PFSK-1 (cell line): ENCODE measurements around the gene ELL.

ENCODE experiments used
- FOXP2 ChIP-seq: optimal IDR thresholded peaks from 2 replicates; pipeline ENCODE3; 2011; ENCODE audit warnings: borderline replicate concordance, control low read depth, inconsistent platforms; ENCODE audit not compliant: insufficient read depth; ENCODE audit errors: extremely low read length, extremely low read depth
- POLR2AphosphoS5 ChIP-seq: IDR thresholded peaks from 2 replicates; pipeline ENCODE4 v1.6.1; 2012; ENCODE audit warnings: low read depth, mild to moderate bottlenecking, control low read depth, low read length, moderate library complexity
- SIN3A ChIP-seq: IDR thresholded peaks from 2 replicates; pipeline ENCODE4 v1.6.1; 2012; ENCODE audit warnings: mild to moderate bottlenecking, low read length, moderate library complexity, borderline replicate concordance; ENCODE audit not compliant: insufficient read depth
- TAF1 ChIP-seq: IDR thresholded peaks from 2 replicates; pipeline ENCODE4 v1.6.1; 2012; ENCODE audit warnings: low read length, control low read depth, borderline replicate concordance; ENCODE audit not compliant: insufficient read depth
- TF ChIP-seq, protein P1 (sequence below), 2 experiments: IDR thresholded peaks; 2 replicates each; pipeline versions ENCODE4 v1.6.1 to v1.8.0; 2011 to 2012; ENCODE audit warnings: low read depth in 2 of 2, low read length in 2 of 2, control low read depth in 1 of 2, inconsistent platforms in 1 of 2, mild to moderate bottlenecking in 1 of 2, moderate library complexity in 1 of 2; ENCODE audit not compliant: insufficient read depth in 1 of 2

Gene ELL

DNA sequence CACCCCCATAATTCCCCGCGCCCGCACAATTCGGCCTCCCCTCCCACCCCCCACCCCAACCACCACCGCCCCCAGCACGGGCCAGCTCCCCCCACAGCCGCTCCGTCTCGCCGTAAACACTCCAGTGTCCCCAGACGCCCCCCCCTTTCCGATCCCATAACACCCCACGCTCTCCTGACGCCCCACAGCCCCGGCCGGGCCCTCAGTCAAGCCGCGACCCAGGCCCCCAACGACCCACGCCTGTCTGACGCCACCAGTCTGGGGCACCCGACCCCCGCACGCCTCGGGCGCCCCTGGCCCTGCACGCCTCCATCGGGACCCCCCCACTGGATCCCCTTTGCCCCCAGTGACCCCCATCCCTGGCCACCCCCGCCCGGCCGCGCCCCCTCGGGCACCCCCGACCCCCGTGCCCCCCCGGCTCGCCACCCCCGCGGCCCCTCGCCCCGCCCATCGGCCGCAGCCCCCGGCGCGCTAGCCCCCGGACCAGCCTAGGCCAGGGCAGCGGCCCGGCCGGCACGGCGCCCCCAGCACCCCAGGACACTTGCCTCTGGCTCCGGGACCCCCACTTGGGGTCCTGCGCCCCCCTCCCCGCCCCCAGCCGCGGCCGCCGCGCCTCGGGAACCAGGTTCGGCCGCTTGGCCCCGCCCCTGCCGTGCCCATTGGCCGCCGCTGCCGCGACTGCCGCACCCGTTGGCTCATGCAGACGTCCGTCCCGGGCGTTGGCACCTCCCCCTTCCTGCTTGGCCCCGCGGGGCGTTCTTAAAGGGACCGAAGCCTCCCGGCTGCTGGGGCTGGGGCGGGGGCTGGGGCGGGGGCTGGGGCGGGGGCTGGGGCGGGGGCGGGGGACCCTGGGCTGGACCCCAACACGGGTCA, 21.3 kb upstream of the ELL start, which contains the start of gene FKBP8:
Gene FKBP8, minus strand, starts transcription at position 633 of the 873 bp plus-strand sequence. CDS start 1,603 bp downstream, outside the sequence.
- TF ChIP-seq POLR2AphosphoS5 (no peak), TAF1 (no peak), FOXP2 (peak; percentile 71), SIN3A (no peak)
- TF ChIP-seq, protein P1, sequence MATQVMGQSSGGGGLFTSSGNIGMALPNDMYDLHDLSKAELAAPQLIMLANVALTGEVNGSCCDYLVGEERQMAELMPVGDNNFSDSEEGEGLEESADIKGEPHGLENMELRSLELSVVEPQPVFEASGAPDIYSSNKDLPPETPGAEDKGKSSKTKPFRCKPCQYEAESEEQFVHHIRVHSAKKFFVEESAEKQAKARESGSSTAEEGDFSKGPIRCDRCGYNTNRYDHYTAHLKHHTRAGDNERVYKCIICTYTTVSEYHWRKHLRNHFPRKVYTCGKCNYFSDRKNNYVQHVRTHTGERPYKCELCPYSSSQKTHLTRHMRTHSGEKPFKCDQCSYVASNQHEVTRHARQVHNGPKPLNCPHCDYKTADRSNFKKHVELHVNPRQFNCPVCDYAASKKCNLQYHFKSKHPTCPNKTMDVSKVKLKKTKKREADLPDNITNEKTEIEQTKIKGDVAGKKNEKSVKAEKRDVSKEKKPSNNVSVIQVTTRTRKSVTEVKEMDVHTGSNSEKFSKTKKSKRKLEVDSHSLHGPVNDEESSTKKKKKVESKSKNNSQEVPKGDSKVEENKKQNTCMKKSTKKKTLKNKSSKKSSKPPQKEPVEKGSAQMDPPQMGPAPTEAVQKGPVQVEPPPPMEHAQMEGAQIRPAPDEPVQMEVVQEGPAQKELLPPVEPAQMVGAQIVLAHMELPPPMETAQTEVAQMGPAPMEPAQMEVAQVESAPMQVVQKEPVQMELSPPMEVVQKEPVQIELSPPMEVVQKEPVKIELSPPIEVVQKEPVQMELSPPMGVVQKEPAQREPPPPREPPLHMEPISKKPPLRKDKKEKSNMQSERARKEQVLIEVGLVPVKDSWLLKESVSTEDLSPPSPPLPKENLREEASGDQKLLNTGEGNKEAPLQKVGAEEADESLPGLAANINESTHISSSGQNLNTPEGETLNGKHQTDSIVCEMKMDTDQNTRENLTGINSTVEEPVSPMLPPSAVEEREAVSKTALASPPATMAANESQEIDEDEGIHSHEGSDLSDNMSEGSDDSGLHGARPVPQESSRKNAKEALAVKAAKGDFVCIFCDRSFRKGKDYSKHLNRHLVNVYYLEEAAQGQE (IDR thresholded peaks at IDR 0.05; ENCODE audit: insufficient read depth in 1 of 2, low read depth in 2 of 2, low read length in 2 of 2), result no peak

DNA sequence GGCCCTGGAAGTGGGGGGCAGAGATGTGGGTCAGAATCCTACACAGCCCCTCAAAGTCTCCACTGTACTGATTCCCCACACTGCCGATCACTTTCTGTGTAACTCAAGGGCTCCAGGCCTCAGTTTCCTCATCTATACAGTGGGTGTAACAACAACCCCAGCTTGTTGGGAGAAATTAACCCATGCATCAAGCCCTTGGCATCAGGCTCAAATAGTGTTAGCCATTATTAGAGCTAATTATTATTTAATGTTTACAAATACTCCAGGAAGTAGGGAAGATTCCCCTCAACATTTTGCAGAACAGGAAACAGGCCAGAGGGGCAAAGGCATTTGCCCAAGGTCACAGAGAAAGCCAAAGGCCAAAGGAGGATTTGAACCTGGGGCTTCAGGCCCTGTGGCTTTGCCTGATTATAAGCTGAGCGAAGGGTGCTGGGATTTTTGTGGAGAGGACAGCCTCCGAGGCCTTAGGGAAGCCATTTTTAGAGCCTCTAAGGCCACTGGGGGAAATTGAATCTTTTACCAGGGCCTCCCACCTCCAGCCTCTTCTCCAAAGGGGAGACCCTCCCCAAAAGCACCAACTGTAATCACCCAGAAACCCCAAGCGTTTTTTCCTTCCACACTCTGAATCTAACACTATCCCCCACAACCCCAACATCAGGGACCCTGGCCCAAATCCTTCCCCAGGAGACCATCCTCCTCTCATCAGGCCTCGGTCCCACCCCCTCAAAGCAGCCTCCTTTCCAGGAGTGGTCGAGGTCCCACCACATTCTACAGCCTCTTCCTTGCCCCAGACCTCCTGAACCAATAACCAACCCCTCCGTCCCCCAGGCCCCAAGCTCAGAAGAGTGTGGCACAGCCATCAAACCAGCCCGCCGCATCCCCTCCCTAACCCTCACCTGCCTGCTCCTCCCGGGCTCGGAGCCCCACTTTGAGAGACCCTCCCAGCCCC, 20.4 kb upstream of the ELL start:
- TF ChIP-seq FOXP2 (no peak), TAF1 (no peak)

DNA sequence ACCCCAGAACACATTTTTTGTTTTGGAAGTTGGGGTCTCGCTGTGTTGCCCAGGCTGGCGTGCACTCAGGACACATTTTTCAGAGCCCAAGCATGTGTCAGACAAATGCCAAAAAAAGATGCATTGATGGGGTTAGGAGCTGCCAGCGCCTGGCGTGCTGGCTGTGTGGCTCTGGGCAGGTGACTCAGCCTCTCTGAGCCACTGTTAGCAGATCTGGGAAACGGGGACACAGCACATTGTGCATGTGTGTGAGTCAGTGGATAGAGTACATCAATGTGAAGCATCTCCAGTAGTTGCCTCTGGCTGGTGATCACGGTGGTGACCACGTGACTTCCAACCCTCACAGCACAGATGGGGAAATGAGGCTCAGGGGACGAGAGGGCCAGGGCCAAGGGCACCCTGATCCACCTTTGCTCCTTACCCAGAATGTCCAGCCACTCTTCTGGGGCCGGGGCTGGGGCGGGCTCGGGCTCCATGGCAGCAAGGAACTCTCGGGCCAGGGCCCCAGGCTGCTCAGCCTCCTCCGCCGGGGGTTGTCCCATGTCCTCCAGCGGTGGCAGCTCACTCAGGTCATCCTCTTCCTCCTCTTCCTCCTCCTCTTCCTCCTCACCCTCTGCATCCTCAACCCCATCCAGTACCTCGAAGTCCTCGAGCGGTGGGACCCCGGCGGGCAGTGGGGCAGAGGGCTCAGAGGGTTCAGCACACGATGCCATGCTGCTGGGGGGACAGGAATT, 19.6 kb upstream of the ELL start:
- TF ChIP-seq SIN3A (no peak), POLR2AphosphoS5 (no peak), FOXP2 (no peak), TAF1 (no peak)
- TF ChIP-seq, protein P1 (IDR thresholded peaks at IDR 0.05; ENCODE audit: insufficient read depth in 1 of 2, low read depth in 2 of 2, low read length in 2 of 2), result no peak

GRCh38 chr19:18539372-18539771, 17.5 kb upstream of the ELL start:
- TF ChIP-seq, protein P1 (IDR thresholded peaks at IDR 0.05; ENCODE audit: insufficient read depth in 1 of 2, low read depth in 2 of 2, low read length in 2 of 2), result no peak
- no peak for TF ChIP-seq POLR2AphosphoS5
- no peak for TF ChIP-seq FOXP2
- no peak for TF ChIP-seq TAF1
- TF ChIP-seq SIN3A, result no peak

GRCh38 chr19:18538115-18538514, 16.2 kb upstream of the ELL start:
- TF ChIP-seq POLR2AphosphoS5 (no peak), FOXP2 (no peak), SIN3A (no peak), TAF1 (no peak)
- TF ChIP-seq, protein P1 (IDR thresholded peaks at IDR 0.05; ENCODE audit: insufficient read depth in 1 of 2, low read depth in 2 of 2, low read length in 2 of 2), result no peak
